NB4 (cell line): ENCODE data around the gene GALNT18.

ENCODE experiments used
- DNase-seq: peaks from one replicate; pipeline ENCODE4 v3.0.0; 2010; ENCODE audit warnings: low read depth
- H3K4me3 ChIP-seq: one replicate; pipeline ENCODE4 v1.5.1; 2011; ENCODE audit warnings: mild to moderate bottlenecking, low read depth, low read length, moderate library complexity
- CTCF ChIP-seq: IDR thresholded peaks from one replicate; pipeline ENCODE4 v1.5.1; 2012; ENCODE audit warnings: low read depth, low read length
- MAX ChIP-seq: IDR thresholded peaks from 2 replicates; pipeline ENCODE4 v1.6.1; 2011; ENCODE audit warnings: low read depth, low read length
- MYC ChIP-seq: IDR thresholded peaks from 2 replicates; pipeline ENCODE4 v1.6.1; 2011; ENCODE audit warnings: low read depth, low read length
- POLR2A ChIP-seq: IDR thresholded peaks from 2 replicates; pipeline ENCODE4 v1.6.1; 2011; ENCODE audit warnings: mild to moderate bottlenecking; ENCODE audit not compliant: insufficient read length; ENCODE audit errors: extremely low read depth

The GALNT18 gene

GRCh38 chr11:11459578-11459977 is 162.2 kb downstream of the GALNT18 start:
- H3K4me3 ChIP-seq = no peak overlapping the region
- TF ChIP-seq MYC = no peak
- no peak for TF ChIP-seq POLR2A
- TF ChIP-seq MAX = no peak
- no peak for TF ChIP-seq CTCF
- no peak for DNase-seq

- no peak overlapping the region for H3K4me3 ChIP-seq
- DNase-seq = no peak
- TF ChIP-seq MYC = no peak
Observed at GRCh38 chr11:11458485-11458884, 163.3 kb downstream of the GALNT18 start.

- H3K4me3 ChIP-seq = no peak overlapping the region
- no peak for TF ChIP-seq POLR2A
- TF ChIP-seq CTCF = no peak
- no peak for TF ChIP-seq MAX
- no peak for TF ChIP-seq MYC
- DNase-seq = no peak
Observed at GRCh38 chr11:11458001-11458400, 163.8 kb downstream of the GALNT18 start.

GRCh38 chr11:11456866-11457265 is 164.9 kb downstream of the GALNT18 start:
- TF ChIP-seq MYC = no peak
- TF ChIP-seq POLR2A = no peak
- no peak for TF ChIP-seq MAX
- no peak for TF ChIP-seq CTCF

GRCh38 chr11:11454671-11455223 is 167.1 kb downstream of the GALNT18 start:
- no peak for DNase-seq
- TF ChIP-seq MAX (no peak), CTCF (no peak), MYC (no peak), POLR2A (no peak)
- H3K4me3 ChIP-seq = no peak overlapping the region

More at GRCh38 chr11:11456866-11457265, 164.9 kb downstream of the GALNT18 start:
- no peak overlapping the region for H3K4me3 ChIP-seq
- DNase-seq = no peak

GRCh38 chr11:11451501-11452005 is 170.3 kb downstream of the GALNT18 start:
- no peak overlapping the region for H3K4me3 ChIP-seq
- TF ChIP-seq CTCF (no peak), MAX (no peak), MYC (no peak), POLR2A (no peak)
- DNase-seq = no peak
